Esophagus (tissue), 2 donors: ENCODE measurements around the gene ZCCHC17. TPM values are rescaled to one million over a fixed set of nuclear protein-coding genes. Genes with fewer than 3 reads are reported as not detected.

Experiments
- H3K27ac ChIP-seq, 2 donors: one replicate each; pipeline ENCODE4 v1.5.1; 2013; ENCODE audit warnings: low read depth in 2 of 2, mild to moderate bottlenecking in 2 of 2, inconsistent platforms in 1 of 2, low read length in 1 of 2, moderate library complexity in 1 of 2
- H3K27me3 ChIP-seq, 2 donors: one replicate each; pipeline ENCODE4 v1.6.1; 2013; ENCODE audit warnings: low read length in 2 of 2, control low read depth in 1 of 2, mild to moderate bottlenecking in 1 of 2; ENCODE audit not compliant: insufficient read depth in 2 of 2, control insufficient read depth in 1 of 2
- H3K36me3 ChIP-seq, 2 donors: one replicate each; pipeline ENCODE4 v1.6.1; 2013; ENCODE audit warnings: low read length in 1 of 2; ENCODE audit not compliant: control insufficient read depth in 2 of 2, insufficient read depth in 2 of 2
- H3K4me1 ChIP-seq, 2 donors: one replicate each; pipeline ENCODE4 v1.6.1; 2013; ENCODE audit warnings: low read length in 1 of 2; ENCODE audit not compliant: control insufficient read depth in 2 of 2, insufficient read depth in 2 of 2
- H3K4me3 ChIP-seq, 2 donors: one replicate each; pipeline ENCODE4 v1.5.1; 2013; ENCODE audit warnings: low read length in 2 of 2, mild to moderate bottlenecking in 2 of 2, low read depth in 1 of 2, moderate library complexity in 1 of 2
- H3K9me3 ChIP-seq, 2 donors: one replicate each; pipeline ENCODE4 v1.6.1; 2013; ENCODE audit warnings: mild to moderate bottlenecking in 2 of 2, low read depth in 1 of 2, low read length in 1 of 2, moderate library complexity in 1 of 2; ENCODE audit not compliant: control insufficient read depth in 2 of 2, insufficient read depth in 1 of 2
- WGBS, 2 donors: extraction: QIAGEN DNeasy Blood & Tissue Kit; methylation state at CpG; one replicate each; pipeline ENCODE4 v1.1.7; 2013; 5-methylcytosine and 5-hydroxymethylcytosine counted together
- polyA plus RNA-seq, 2 donors: library from polyadenylated mRNA; stranded (reverse); fragments of 200-250 nt; gene quantifications; one replicate each; pipeline ENCODE4 v1.2.3, GENCODE V29; 2013
- donor health status: healthy with polysubstance abuse.
- donor health status: Bipolar disorder and iron deficiency.

ZCCHC17 gene
- polyA plus RNA-seq, 2 donors: 16.9 to 20.3 TPM

DNA sequence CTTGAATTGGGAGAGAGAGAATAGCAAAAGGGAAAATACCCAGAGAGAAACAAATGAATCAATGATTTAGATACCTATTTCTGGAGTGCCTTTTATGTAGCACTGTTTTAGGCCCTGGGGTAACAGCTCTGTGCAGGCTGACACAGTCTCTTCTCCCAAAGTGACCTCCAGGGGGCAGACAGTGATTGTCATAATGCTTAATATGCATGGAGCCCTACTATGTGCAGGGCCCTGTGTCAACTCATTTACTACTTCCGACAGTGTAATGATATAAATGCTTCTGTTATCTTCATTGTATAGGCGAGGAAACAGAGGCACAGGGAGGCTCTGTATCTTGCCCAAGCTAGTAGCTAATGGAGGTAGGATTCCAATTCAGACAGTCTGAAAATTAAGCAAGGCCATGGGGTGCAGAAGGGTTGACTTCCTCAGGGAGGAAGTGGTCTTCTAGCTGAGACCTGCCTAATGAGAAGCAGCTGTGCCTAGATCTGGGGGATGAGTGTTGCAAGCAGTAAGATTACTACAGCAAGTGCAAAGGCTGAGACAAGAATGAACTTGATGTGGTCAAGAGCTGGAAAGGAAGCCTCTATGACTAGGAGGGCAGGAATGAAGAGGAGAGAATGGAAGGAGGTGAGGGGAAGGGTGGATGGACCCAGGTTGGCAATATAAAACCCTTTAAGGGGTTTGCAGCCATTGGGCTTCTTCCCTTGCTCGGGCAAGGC is 100.0 kb downstream of the ZCCHC17 start:
- Histone ChIP-seq H3K4me1 (peaks cover 0 to 2% of the 10 kb centered on the region in 2 donors), H3K27ac (no peak overlapping the region)
- 94 to 96% methylated on average over 3 of the region's 3 CpGs for WGBS, 2 donors

DNA sequence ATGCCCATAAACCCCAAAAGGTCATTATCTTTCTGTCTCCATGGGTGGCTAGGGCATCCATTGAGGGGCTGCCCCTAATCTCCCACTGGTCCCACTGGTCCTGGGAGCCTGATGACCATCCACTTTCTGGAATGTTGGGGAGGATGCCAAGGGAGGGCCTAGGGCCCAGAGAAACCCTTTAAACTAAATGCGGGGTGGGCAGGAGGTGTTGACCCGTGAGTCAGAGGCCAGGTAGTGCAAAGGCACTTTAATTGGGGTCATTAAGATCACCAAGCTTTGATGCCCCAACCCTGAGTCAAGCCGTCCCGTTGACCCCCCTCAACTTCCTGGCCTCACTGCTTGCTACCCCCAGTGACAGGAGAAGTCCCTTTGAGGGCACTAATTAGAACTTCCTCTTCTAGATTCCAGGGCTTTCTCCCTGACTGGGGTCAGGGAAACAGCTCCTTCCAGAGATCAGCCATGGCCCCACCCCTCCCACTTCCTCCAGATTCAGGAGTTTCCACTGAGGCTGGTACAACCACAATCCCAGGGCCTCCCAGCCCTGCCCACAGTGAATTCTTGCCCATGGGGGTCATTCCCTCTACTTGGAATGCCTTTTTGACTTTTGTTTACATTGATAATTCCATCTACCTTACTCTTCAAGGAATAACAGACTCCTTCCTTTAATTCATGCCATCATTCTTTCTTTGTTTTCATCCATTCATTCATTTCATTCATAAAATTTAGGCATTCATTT is 100.7 kb downstream of the ZCCHC17 start:
- Histone ChIP-seq H3K9me3 (no peaks in the 10 kb centered on the region), H3K36me3 (no peaks in the 10 kb centered on the region), H3K4me1 (peaks cover 0 to 2% of the 10 kb centered on the region in 2 donors), H3K27me3 (no peaks in the 10 kb centered on the region), H3K27ac (no peak overlapping the region), H3K4me3 (no peak overlapping the region)
- WGBS, 2 donors: 75 to 82% methylated on average over 4 of the region's 4 CpGs

More for the DNA sequence above, 100.0 kb downstream of the ZCCHC17 start:
- Histone ChIP-seq H3K9me3 (no peaks in the 10 kb centered on the region), H3K36me3 (no peaks in the 10 kb centered on the region), H3K4me3 (no peak overlapping the region), H3K27me3 (no peaks in the 10 kb centered on the region)

DNA sequence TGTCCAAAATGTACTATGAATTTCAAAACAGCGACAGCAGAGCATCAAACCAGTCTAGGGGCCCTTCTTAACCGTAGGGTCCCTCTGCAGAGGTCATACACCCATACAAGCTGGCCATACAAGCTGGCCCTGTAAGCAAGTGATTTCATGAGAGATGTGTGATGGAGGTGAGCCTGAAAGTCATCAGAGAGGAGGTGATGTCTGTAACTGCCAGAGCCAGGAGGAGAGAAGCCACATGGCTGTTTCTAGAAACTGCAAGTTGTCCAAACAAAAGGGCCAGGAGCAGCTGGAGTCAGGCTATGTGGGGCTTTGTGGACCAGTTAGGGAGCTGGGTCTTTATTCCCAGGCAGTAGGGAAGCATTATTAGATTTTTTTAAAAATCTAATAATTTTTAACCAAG is 101.4 kb downstream of the ZCCHC17 start:
- Histone ChIP-seq H3K27ac (no peak overlapping the region), H3K4me3 (no peak overlapping the region), H3K9me3 (no peaks in the 10 kb centered on the region), H3K36me3 (no peaks in the 10 kb centered on the region), H3K4me1 (peaks cover 0 to 2% of the 10 kb centered on the region in 2 donors), H3K27me3 (no peaks in the 10 kb centered on the region)
- 83 to 88% methylated on average over 2 of the region's 2 CpGs for WGBS, 2 donors

DNA sequence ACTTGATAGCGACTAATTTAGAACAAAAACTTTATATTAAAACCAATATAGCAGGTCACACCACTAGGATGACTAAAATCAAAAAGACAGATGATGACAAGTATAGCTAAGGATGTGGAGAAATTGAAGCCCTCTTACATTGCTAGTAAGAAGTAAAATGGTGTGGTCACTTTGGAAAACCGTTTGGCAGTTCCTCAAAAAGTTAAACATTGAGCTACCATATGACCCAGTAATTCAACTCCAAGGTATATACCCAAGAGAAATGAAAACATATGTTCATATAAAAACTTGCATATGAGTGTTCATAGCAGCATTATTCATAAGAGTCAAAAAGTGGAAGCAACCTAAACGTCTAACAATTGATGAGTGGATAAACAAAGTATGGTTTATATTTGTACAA is 103.1 kb downstream of the ZCCHC17 start:
- Histone ChIP-seq H3K4me1 (peaks cover 0 to under 1% of the 10 kb centered on the region in 2 donors), H3K36me3 (no peaks in the 10 kb centered on the region), H3K9me3 (no peaks in the 10 kb centered on the region), H3K27me3 (no peaks in the 10 kb centered on the region), H3K27ac (no peak overlapping the region), H3K4me3 (no peak overlapping the region)
- 50 to 60% methylated on average over 3 of the region's 3 CpGs for WGBS, 2 donors

DNA sequence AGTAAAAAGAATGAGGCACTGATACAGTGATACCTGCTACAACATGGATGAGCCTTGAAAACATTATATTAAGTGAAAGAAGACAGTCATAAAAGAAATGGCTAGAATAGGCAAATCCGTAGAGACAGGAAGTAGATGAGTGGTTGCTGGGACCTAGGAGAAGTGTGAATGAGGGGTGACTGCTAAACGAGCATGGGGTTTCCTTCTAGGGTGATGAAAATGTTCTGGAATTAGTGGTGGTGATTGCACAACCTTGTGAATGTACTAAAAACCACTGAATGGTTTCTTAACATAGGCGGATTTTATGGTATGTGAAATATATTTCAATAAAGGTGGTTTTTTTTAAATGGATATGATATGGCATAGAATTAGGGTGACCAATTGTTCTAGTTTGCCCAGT is 103.6 kb downstream of the ZCCHC17 start:
- no peaks in the 10 kb centered on the region for H3K9me3 ChIP-seq
- H3K27ac ChIP-seq: no peak overlapping the region
- no peaks in the 10 kb centered on the region for H3K27me3 ChIP-seq
- no peak overlapping the region for H3K4me3 ChIP-seq
- WGBS, 2 donors: 48% methylated on average over 3 of the region's 3 CpGs
- H3K4me1 ChIP-seq: no peaks in the 10 kb centered on the region
- H3K36me3 ChIP-seq: no peaks in the 10 kb centered on the region

DNA sequence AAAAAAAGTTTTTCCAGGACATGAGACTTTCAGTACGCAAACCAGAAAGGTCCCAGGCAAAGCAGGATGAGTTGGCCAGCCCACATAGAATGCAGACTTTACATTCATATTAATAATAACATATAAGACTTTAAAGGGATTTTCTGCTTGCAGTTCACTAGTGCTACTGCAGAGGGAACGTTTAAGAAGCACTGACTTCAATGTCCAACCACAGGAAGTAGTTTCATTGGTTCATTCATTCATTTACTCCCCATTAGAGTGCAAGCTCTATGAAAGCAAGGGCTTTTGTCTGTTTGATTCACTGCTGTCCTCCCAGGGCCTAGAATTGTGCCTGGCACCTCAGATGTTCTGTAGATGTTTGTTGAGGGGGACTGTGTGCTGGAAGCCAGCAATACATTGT is 104.4 kb downstream of the ZCCHC17 start:
- no peaks in the 10 kb centered on the region for H3K27me3 ChIP-seq
- no peaks in the 10 kb centered on the region for H3K9me3 ChIP-seq
- no peak overlapping the region for H3K4me3 ChIP-seq
- no peaks in the 10 kb centered on the region for H3K4me1 ChIP-seq
- no peaks in the 10 kb centered on the region for H3K36me3 ChIP-seq
- WGBS, 2 donors: 42 to 48% methylated on average over 2 of the region's 2 CpGs
- no peak overlapping the region for H3K27ac ChIP-seq

DNA sequence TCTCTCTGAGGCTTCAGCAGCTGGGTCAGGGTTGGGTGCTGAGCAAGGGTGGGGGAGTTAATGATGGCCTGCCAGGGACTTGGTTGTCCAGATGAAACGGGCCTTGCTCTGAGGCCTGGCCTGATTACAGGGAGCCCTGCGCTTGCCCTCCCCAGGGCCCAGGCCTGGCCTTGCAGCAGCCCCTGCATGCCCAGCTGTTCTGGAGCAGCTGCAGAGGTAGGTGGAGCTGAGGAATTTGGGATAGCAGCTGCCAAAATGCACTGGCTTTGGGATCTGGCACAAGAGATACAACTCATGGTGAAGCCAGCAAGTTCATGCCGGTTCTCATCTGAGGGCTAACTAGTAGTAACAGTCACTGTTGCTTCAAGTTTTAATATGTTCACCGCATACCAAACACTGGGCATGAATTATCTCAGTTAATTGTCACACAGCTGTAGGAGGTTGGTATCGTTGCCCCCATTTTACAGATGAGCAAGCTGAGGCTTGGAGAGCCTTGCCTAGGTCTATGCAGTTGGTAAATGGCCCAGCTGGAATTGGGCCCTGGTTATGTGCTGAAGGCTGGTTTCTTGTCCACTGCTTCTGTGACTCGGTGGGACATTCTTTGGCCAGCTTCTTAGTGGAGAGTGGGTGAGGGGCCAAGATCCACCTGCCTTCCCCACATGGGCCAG is 108.9 kb downstream of the ZCCHC17 start:
- WGBS, 2 donors: 57 to 65% methylated on average over 6 of the region's 6 CpGs
- H3K4me3 ChIP-seq: no peak overlapping the region
- H3K4me1 ChIP-seq: no peaks in the 10 kb centered on the region
- H3K27ac ChIP-seq: no peak overlapping the region
- no peaks in the 10 kb centered on the region for H3K36me3 ChIP-seq
- H3K27me3 ChIP-seq: no peaks in the 10 kb centered on the region
- H3K9me3 ChIP-seq: no peaks in the 10 kb centered on the region

DNA sequence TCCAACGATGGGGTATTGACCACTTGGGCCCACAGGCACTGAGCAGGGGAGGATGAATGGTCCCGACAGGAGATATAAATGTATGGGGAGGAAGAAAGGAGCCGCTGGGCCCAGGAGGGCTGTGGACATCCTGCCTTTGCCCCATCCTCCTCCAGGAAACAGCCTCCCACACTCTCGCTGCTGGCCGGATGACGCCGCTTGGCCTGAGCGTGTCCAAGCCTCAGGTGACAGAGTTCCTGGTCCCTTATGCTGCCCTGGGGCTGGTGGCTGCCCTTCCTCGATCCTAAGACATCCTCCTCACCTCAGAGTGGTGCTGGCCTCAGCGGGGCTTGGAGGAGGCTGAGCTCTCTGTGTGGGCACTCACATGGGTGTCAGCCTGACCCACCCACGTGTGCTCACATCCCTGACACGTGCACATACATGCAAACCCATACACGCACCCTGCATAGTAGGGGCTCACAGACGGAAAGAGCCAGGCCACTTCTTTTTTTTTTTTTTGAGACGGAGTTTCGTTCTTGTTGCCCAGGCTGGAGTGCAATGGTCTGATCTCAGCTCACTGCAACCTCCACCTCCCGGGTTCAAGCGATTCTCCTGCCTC is 110.3 kb downstream of the ZCCHC17 start:
- H3K4me1 ChIP-seq: no peaks in the 10 kb centered on the region
- H3K27me3 ChIP-seq: no peaks in the 10 kb centered on the region
- H3K4me3 ChIP-seq: no peak overlapping the region
- no peaks in the 10 kb centered on the region for H3K9me3 ChIP-seq
- H3K36me3 ChIP-seq: no peaks in the 10 kb centered on the region
- WGBS, 2 donors: 82 to 86% methylated on average over 16 to 18 of the region's 18 CpGs
- H3K27ac ChIP-seq: no peak overlapping the region

DNA sequence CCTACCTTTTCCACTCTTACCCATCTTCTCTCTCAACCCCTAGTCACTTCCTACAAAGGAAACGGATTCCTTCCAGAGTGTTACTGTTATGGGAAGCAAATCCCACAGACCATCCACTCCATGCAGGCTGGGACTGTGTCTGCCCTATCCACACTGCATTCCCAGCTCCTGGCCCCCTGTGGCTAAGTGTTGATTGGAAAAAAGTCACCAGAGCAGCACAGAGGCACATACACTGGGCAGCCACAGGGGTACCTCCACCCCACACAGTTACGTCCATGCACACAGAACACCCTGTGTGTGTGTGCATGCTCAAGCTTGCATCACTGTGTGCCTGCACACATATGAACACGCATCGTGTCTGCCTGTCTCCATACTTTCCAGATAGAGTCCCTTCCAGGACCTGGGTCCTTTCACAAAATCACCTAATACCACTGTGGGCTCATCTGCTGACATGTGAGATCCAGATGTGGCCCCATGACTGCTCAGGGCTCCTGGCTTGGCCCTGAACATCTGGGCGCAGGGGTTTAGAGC is 112.0 kb downstream of the ZCCHC17 start:
- H3K27ac ChIP-seq: no peak overlapping the region
- WGBS, 2 donors: 73 to 87% methylated on average over 5 of the region's 5 CpGs
- peaks cover 0 to 3% of the 10 kb centered on the region in 2 donors for H3K4me1 ChIP-seq
- no peaks in the 10 kb centered on the region for H3K9me3 ChIP-seq
- H3K4me3 ChIP-seq: no peak overlapping the region
- H3K27me3 ChIP-seq: no peaks in the 10 kb centered on the region
- H3K36me3 ChIP-seq: no peaks in the 10 kb centered on the region
